B cell (primary cell): ENCODE measurements around the gene SLC35E1.
"Not testable (repeated sequence)": the region's sequence is repeated elsewhere in the genome, so short reads cannot be mapped to it uniquely, and the experiment has no call there.

Experiments used
- EZH2 ChIP-seq: IDR thresholded peaks from 2 replicates; pipeline ENCODE4 v1.6.1; 2012; ENCODE audit warnings: borderline replicate concordance, low read depth, mild to moderate bottlenecking, moderate library complexity, low read length; ENCODE audit not compliant: insufficient read depth, poor library complexity, severe bottlenecking
- TF ChIP-seq, protein P1 (sequence below): fragments of 200-600 bp; IDR thresholded peaks from one replicate; pipeline ENCODE4 v1.8.0; 2022; ENCODE audit warnings: antibody characterized with exemption, mild to moderate bottlenecking

DNA sequence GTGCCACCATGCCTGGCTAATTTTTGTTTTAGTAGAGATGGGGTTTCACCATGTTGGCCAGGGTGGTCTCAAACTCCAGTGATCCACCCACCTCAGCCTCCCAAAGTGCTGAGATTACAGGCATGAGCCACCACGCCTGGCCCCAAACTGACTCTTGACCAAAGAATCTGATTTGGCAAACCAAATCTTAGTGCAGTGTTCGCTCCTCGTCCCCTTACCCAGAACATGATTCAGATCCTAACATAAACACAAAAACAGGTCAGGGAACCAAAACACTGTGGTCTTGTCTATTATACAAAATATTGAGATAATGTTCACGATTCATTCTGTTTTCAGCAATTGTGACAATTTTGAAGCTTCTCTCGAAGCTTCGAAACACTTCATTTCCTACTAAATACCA is 20.3 kb downstream of the SLC35E1 start:
- TF ChIP-seq, protein P1, sequence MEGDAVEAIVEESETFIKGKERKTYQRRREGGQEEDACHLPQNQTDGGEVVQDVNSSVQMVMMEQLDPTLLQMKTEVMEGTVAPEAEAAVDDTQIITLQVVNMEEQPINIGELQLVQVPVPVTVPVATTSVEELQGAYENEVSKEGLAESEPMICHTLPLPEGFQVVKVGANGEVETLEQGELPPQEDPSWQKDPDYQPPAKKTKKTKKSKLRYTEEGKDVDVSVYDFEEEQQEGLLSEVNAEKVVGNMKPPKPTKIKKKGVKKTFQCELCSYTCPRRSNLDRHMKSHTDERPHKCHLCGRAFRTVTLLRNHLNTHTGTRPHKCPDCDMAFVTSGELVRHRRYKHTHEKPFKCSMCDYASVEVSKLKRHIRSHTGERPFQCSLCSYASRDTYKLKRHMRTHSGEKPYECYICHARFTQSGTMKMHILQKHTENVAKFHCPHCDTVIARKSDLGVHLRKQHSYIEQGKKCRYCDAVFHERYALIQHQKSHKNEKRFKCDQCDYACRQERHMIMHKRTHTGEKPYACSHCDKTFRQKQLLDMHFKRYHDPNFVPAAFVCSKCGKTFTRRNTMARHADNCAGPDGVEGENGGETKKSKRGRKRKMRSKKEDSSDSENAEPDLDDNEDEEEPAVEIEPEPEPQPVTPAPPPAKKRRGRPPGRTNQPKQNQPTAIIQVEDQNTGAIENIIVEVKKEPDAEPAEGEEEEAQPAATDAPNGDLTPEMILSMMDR = not testable (repeated sequence)
- TF ChIP-seq EZH2 = not testable (repeated sequence)
